AG10803 (cell line): ENCODE data around the gene TRPM3.
"Not testable (repeated sequence)": the region's sequence is repeated elsewhere in the genome, so short reads cannot be mapped to it uniquely, and the experiment has no call there.

Experiments used
- DNase-seq: peaks from one replicate; pipeline ENCODE4 v3.0.0; 2010; ENCODE audit warnings: low read depth
- H3K4me3 ChIP-seq: 2 replicates; pipeline ENCODE4 v1.5.1; 2011; ENCODE audit warnings: mild to moderate bottlenecking, low read length, control low read depth
- CTCF ChIP-seq: conservative IDR thresholded peaks from 2 replicates; pipeline ENCODE4 v1.5.1; 2011; ENCODE audit warnings: mild to moderate bottlenecking, low read length, control low read depth, inconsistent platforms

Gene TRPM3

GRCh38 chr9:70749066-70749465 is 372.4 kb downstream of the TRPM3 start:
- H3K4me3 ChIP-seq = no peak overlapping the region
- TF ChIP-seq CTCF = no peak
- DNase-seq = no peak

GRCh38 chr9:70747261-70747718 is 374.1 kb downstream of the TRPM3 start:
- peak; percentile 12 for DNase-seq
- TF ChIP-seq CTCF = no peak
- H3K4me3 ChIP-seq = no peak overlapping the region

GRCh38 chr9:70746760-70747159 is 374.7 kb downstream of the TRPM3 start:
- no peak overlapping the region for H3K4me3 ChIP-seq
- peak; percentile 17 for DNase-seq
- no peak for TF ChIP-seq CTCF

- no peak overlapping the region for H3K4me3 ChIP-seq
- no peak for DNase-seq
- TF ChIP-seq CTCF = no peak
Measured at GRCh38 chr9:70746316-70746715, 375.1 kb downstream of the TRPM3 start.

GRCh38 chr9:70724794-70725193 is 396.6 kb downstream of the TRPM3 start:
- H3K4me3 ChIP-seq = not testable (repeated sequence)

GRCh38 chr9:70724025-70724424 is 397.4 kb downstream of the TRPM3 start:
- DNase-seq = not testable (repeated sequence)

More at GRCh38 chr9:70724794-70725193, 396.6 kb downstream of the TRPM3 start:
- DNase-seq = not testable (repeated sequence)

GRCh38 chr9:70706797-70707196 is 414.6 kb downstream of the TRPM3 start:
- H3K4me3 ChIP-seq, DNase-seq: not testable (repeated sequence)

More at GRCh38 chr9:70724025-70724424, 397.4 kb downstream of the TRPM3 start:
- not testable (repeated sequence) for H3K4me3 ChIP-seq

GRCh38 chr9:70701163-70701562 is 420.3 kb downstream of the TRPM3 start:
- DNase-seq = no peak
- H3K4me3 ChIP-seq = no peak overlapping the region
- no peak for TF ChIP-seq CTCF

GRCh38 chr9:70696694-70697335 is 424.6 kb downstream of the TRPM3 start:
- no peak for TF ChIP-seq CTCF
- no peak overlapping the region for H3K4me3 ChIP-seq
- DNase-seq = no peak
